Neutrophil (primary cell): ENCODE results near the gene CERS1.

Experiments
- H3K27ac ChIP-seq: fragments of 200-600 bp; sonication (generic); 2 replicates; pipeline ENCODE4 v1.5.1; 2016; ENCODE audit warnings: mild to moderate bottlenecking, moderate library complexity
- H3K27me3 ChIP-seq: fragments of 200-600 bp; sonication (generic); 2 replicates; pipeline ENCODE4 v1.6.0; 2016; ENCODE audit warnings: mild to moderate bottlenecking
- H3K36me3 ChIP-seq: fragments of 200-600 bp; sonication (generic); 2 replicates; pipeline ENCODE4 v1.5.1; 2017
- H3K4me1 ChIP-seq, 2 experiments: fragments of 200-600 bp in 1 of 2; sonication (generic) in 1 of 2; 1 replicate in 1 of 2; 2 replicates in 1 of 2; pipeline versions ENCODE4 v1.5.1 to v1.6.1; 2013 to 2016; ENCODE audit warnings: low read depth in 1 of 2, low read length in 1 of 2, mild to moderate bottlenecking in 1 of 2, moderate library complexity in 1 of 2; ENCODE audit not compliant: control insufficient read depth in 1 of 2, insufficient read depth in 1 of 2
- H3K4me3 ChIP-seq, 2 experiments: fragments of 200-600 bp in 1 of 2; sonication (generic) in 1 of 2; 1 replicate in 1 of 2; 2 replicates in 1 of 2; pipeline ENCODE4 v1.5.1; 2013 to 2016; ENCODE audit warnings: low read depth in 1 of 2, low read length in 1 of 2, mild to moderate bottlenecking in 1 of 2, moderate library complexity in 1 of 2
- H3K9me3 ChIP-seq: fragments of 200-600 bp; sonication (generic); 2 replicates; pipeline ENCODE4 v1.5.1; 2016
- TF ChIP-seq, protein P1 (sequence below): fragments of 200-600 bp; sonication (generic); IDR thresholded peaks from 2 replicates; pipeline ENCODE4 v1.5.1; 2016; ENCODE audit warnings: antibody characterized with exemption

The CERS1 gene

DNA sequence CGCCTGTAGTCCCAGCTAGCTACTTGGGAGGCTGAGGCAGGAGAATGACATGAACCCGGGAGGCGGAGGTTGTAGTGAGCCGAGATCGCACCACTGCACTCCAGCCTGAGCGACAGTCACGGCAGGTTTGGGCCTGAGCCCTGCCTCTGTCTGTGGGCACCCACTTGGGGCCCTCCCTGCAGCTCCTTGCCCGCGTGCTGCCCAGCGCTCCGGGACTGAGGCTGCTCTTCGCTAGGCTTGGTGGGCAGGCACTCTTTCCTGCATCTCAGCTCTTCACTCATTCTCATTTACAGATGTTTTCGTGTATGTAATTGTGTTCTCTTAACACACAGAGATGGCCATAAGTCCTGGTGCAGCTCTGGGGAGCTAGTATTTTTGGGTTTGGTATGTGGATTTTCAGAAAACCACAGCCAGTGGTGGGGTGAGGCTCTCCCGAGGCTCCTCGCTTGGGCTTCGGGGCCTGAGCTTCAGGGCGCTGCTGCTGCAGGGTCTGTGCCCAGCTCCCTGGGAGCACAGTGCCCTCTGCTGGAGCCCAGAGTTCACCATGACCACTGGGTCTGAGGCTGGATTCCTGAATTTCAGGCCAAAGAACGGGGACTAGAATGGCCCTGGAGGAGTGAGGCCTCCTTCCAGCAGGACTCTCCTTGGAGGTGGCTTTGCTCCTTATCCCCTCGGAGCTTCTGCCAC is 49.0 kb downstream of the CERS1 start:
- H3K4me3 ChIP-seq, result no peak overlapping the region
- H3K27me3 ChIP-seq, result no peaks in the 10 kb centered on the region
- peak overlapping the region; percentile 94 for H3K27ac ChIP-seq
- H3K4me1 ChIP-seq, result peaks cover 38 to 45% of the 10 kb centered on the region in 2 experiments
- H3K9me3 ChIP-seq, result no peaks in the 10 kb centered on the region
- H3K36me3 ChIP-seq, result peaks cover 35% of the 10 kb centered on the region
- TF ChIP-seq, protein P1, sequence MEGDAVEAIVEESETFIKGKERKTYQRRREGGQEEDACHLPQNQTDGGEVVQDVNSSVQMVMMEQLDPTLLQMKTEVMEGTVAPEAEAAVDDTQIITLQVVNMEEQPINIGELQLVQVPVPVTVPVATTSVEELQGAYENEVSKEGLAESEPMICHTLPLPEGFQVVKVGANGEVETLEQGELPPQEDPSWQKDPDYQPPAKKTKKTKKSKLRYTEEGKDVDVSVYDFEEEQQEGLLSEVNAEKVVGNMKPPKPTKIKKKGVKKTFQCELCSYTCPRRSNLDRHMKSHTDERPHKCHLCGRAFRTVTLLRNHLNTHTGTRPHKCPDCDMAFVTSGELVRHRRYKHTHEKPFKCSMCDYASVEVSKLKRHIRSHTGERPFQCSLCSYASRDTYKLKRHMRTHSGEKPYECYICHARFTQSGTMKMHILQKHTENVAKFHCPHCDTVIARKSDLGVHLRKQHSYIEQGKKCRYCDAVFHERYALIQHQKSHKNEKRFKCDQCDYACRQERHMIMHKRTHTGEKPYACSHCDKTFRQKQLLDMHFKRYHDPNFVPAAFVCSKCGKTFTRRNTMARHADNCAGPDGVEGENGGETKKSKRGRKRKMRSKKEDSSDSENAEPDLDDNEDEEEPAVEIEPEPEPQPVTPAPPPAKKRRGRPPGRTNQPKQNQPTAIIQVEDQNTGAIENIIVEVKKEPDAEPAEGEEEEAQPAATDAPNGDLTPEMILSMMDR, result peak; percentile 66

GRCh38 chr19:18845961-18846360 is 50.0 kb downstream of the CERS1 start:
- peak overlapping the region; percentile 94 for H3K27ac ChIP-seq
- no peak overlapping the region for H3K4me3 ChIP-seq
- peaks cover 24% of the 10 kb centered on the region for H3K36me3 ChIP-seq
- peaks cover 38 to 45% of the 10 kb centered on the region in 2 experiments for H3K4me1 ChIP-seq
- no peaks in the 10 kb centered on the region for H3K9me3 ChIP-seq
- no peaks in the 10 kb centered on the region for H3K27me3 ChIP-seq
- TF ChIP-seq, protein P1, result no peak

GRCh38 chr19:18844806-18845329 is 51.1 kb downstream of the CERS1 start:
- H3K9me3 ChIP-seq, result no peaks in the 10 kb centered on the region
- H3K27ac ChIP-seq, result peak overlapping the region; percentile 94
- H3K4me3 ChIP-seq, result no peak overlapping the region
- no peaks in the 10 kb centered on the region for H3K27me3 ChIP-seq
- H3K36me3 ChIP-seq, result peaks cover 13% of the 10 kb centered on the region
- H3K4me1 ChIP-seq, result peaks cover 31 to 37% of the 10 kb centered on the region in 2 experiments
- TF ChIP-seq, protein P1, result no peak

DNA sequence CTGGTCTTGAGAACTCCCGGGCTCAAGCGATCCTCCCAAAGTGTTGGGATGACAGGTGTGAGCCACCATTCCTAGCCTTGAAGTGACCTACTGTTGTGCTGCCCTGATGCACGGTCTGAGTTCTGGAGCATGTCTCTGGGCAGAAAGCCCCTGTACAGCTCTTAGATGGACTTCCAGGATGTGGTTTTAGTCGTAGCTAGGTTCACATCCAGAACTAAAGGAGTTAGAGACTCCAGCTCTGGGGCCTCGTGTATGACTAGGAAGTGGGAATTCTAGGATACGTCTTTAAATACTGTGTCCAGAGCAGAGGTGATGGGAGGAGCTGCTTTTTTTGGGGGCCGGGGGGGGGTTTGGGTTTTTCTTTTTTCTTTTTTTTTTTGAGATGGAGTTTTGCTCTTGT is 52.0 kb downstream of the CERS1 start:
- no peak overlapping the region for H3K27ac ChIP-seq
- TF ChIP-seq, protein P1, result no peak
- no peaks in the 10 kb centered on the region for H3K27me3 ChIP-seq
- no peaks in the 10 kb centered on the region for H3K9me3 ChIP-seq
- peaks cover 19% of the 10 kb centered on the region for H3K36me3 ChIP-seq
- peaks cover 22 to 28% of the 10 kb centered on the region in 2 experiments for H3K4me1 ChIP-seq
- H3K4me3 ChIP-seq, result no peak overlapping the region

- peaks cover 26% of the 10 kb centered on the region for H3K36me3 ChIP-seq
- H3K4me1 ChIP-seq, result peaks cover 4 to 10% of the 10 kb centered on the region in 2 experiments
- no peaks in the 10 kb centered on the region for H3K27me3 ChIP-seq
- peak overlapping the region; percentile 4 for H3K27ac ChIP-seq
- TF ChIP-seq, protein P1, result no peak
- H3K4me3 ChIP-seq, result no peak overlapping the region
- no peaks in the 10 kb centered on the region for H3K9me3 ChIP-seq
These were observed 53.8 kb downstream of the CERS1 start for GRCh38 chr19:18842166-18842565.
